Fibroblast of skin of back (primary cell): ENCODE results near the gene SMPD1. TPM values are rescaled to one million over a fixed set of nuclear protein-coding genes. Genes with fewer than 3 reads are reported as not detected.

Source experiments
- DNase-seq: peaks from one replicate; pipeline ENCODE4 v3.0.0-alpha.2; 2013
- polyA plus RNA-seq, 2 experiments: library from polyadenylated mRNA; unstranded; fragments of 120-200 nt; gene quantifications; one replicate each; pipeline ENCODE4 v1.2.1, GENCODE V29; 2013; ENCODE audit not compliant: insufficient read length in 2 of 2

The SMPD1 gene
- polyA plus RNA-seq (2013, experiment 1 of 2; ENCODE audit: insufficient read length) = 61.0 TPM
- polyA plus RNA-seq (2013, experiment 2 of 2; ENCODE audit: insufficient read length) = 57.5 TPM

GRCh38 chr11:6389905-6390717, at the start of gene SMPD1:
SMPD1 (plus strand) TSS chr11:6390474; CDS start chr11:6390599, 125 bp downstream.
- DNase-seq = peak; percentile 85

GRCh38 chr11:6345366-6345765, 44.9 kb upstream of the SMPD1 start:
- no peak for DNase-seq

GRCh38 chr11:6350043-6350442, 40.2 kb upstream of the SMPD1 start:
- DNase-seq = no peak

GRCh38 chr11:6350486-6350885, 39.8 kb upstream of the SMPD1 start:
- DNase-seq = no peak

GRCh38 chr11:6351782-6352382, 38.4 kb upstream of the SMPD1 start:
- DNase-seq = no peak

GRCh38 chr11:6353367-6353987, 36.8 kb upstream of the SMPD1 start:
- peak; percentile 45 for DNase-seq

GRCh38 chr11:6354651-6355485, 35.4 kb upstream of the SMPD1 start:
- peak; percentile 54 for DNase-seq

GRCh38 chr11:6356503-6357055, 33.7 kb upstream of the SMPD1 start:
- no peak for DNase-seq

GRCh38 chr11:6357222-6357621, 33.1 kb upstream of the SMPD1 start:
- DNase-seq = peak; percentile 76

GRCh38 chr11:6360183-6360582, 30.1 kb upstream of the SMPD1 start:
- DNase-seq = no peak

- DNase-seq = peak; percentile 25
Measured at GRCh38 chr11:6362185-6362872, 27.9 kb upstream of the SMPD1 start.

GRCh38 chr11:6362873-6363678, 27.2 kb upstream of the SMPD1 start:
- peak; percentile 75 for DNase-seq

GRCh38 chr11:6365659-6366058, 24.6 kb upstream of the SMPD1 start:
- DNase-seq = no peak

GRCh38 chr11:6371825-6372224, 18.4 kb upstream of the SMPD1 start:
- DNase-seq = no peak

GRCh38 chr11:6377902-6378639, 12.2 kb upstream of the SMPD1 start:
- no peak for DNase-seq

- DNase-seq = no peak
Measured at GRCh38 chr11:6378640-6378989, 11.7 kb upstream of the SMPD1 start.

- no peak for DNase-seq
Measured at GRCh38 chr11:6385046-6385777, 5.1 kb upstream of the SMPD1 start.

- no peak for DNase-seq
Measured at GRCh38 chr11:6387811-6388599, 2.3 kb upstream of the SMPD1 start.

GRCh38 chr11:6388748-6389147, 1.5 kb upstream of the SMPD1 start:
- no peak for DNase-seq
